T-helper 17 cell (primary cell): Measurements from ENCODE around the gene P4HB. TPM values are rescaled to one million over a fixed set of nuclear protein-coding genes. Genes with fewer than 3 reads are reported as not detected.
A peak's percentile ranks its signal among the peaks of the same experiment; 100 is the strongest.

Experiments
- ATAC-seq: fragments of 150-1000 bp; cut with Tn5 transposase; 2 replicates; pipeline ENCODE4 v1.10.0; 2021; ENCODE audit warnings: mild to moderate bottlenecking, moderate library complexity
- DNase-seq, 3 donors: peaks; one replicate each; pipeline versions ENCODE4 v3.0.0 to v3.0.0-alpha.2; 2020 to 2021
- H3K9me3 ChIP-seq: one replicate; pipeline ENCODE4 v1.7.0; 2013; ENCODE audit warnings: low read length, mild to moderate bottlenecking; ENCODE audit not compliant: control insufficient read depth, poor library complexity, severe bottlenecking
- H3K27ac Mint-ChIP-seq: one replicate; pipeline ENCODE4 v1.8.0; 2022; ENCODE audit warnings: mild to moderate bottlenecking, moderate library complexity, mixed read lengths
- H3K27me3 Mint-ChIP-seq: one replicate; pipeline ENCODE4 v1.8.0; 2022; ENCODE audit warnings: mixed read lengths
- H3K36me3 Mint-ChIP-seq: one replicate; pipeline ENCODE4 v1.8.0; 2022; ENCODE audit warnings: low read depth, mixed read lengths
- H3K4me1 Mint-ChIP-seq: one replicate; pipeline ENCODE4 v1.8.0; 2022; ENCODE audit warnings: mild to moderate bottlenecking, mixed read lengths
- H3K4me3 Mint-ChIP-seq: one replicate; pipeline ENCODE4 v1.8.0; 2022; ENCODE audit warnings: mild to moderate bottlenecking, moderate library complexity, mixed read lengths
- total RNA-seq, 4 donors: library from RNA in 2 of 4; stranded (reverse) in 2 of 4; gene quantifications; one replicate each; pipeline ENCODE4 v1.2.3 and lab custom pipeline; 2022 to 2026

The P4HB gene
- total RNA-seq, 2 donors from 2014 or later, result 281 to 320 TPM

DNA sequence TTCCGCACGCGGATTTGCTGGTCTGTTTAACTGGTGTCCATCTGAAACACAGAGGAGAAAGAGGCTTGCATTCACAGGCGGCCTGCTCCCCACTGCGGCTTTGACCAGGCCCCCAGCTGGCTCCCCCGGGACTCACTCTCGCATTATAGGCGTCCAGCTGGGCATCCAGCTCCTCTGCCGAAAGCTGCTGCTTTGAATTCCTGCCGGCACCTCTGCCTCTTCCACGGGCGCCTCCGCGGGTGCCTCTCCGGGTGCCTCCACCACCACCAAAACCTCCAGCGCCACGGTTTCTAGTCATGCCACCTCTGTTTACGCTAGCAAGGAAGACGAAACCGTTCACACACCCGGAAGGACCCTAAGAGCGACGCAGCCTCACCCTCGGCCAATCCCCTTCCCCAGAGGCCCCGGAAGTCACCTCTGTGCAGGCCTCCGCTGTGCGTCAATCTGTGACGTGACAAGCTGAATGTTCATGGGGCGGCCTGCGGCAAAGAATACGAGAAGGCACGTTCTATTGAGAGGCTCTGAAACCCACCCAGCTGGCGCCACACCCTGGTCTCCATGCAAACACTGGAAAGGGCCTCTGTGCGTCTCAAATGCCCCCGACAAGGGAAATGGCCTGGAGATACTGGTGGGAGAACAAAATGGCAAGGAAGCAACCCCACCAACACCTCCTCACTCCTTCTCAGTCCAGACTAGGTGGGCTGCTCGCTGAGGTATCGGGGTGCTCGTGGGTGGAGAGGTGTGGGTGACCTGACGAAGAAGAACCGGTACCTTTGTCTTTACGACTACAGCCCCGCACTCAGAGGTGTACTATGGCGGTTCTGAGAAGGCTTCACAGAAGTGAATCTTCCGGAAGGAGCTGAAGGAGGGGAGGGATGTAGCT lies 28.0 kb upstream of the P4HB start:
- Mint-ChIP-seq H3K36me3 (peaks cover 12% of the 10 kb centered on the region), H3K4me1 (peaks cover 22% of the 10 kb centered on the region), H3K4me3 (peak overlapping the region; percentile 67), H3K27ac (no peak overlapping the region), H3K27me3 (no peaks in the 10 kb centered on the region)
- H3K9me3 ChIP-seq, result no peaks in the 10 kb centered on the region
- DNase-seq (no peak), ATAC-seq (no peak)

DNA sequence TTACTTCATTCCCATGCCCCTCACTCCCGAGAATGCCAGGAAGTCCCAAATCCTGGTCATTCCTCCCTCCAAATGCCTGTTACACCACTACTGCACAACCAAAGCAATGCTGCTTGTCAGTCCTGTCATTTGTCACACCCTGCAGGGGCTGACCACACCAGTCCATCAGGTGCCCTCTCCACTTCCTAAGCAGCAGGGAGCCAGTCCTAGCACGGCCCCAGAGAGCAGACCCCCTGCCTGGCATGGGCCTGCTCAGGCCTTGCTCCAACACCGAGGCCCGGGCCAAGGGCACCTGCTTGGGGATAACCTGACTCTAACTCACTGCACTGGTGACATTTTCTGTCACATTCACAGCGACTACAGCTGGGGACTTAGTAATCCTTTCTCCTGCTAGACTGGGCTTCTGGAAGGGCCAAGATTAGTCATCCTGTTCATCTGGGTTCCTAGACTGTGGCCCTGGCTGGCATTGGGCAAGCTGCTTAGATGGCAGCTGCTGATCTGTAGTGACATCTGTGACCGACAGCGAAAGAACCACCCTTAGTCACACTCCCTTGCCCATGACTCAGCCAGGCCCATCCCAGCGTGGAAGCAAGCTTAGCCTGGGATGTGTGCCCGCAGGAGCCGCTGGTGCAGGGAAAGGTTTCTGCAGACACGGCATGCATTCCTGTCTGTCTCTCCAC lies 25.7 kb upstream of the P4HB start:
- no peaks in the 10 kb centered on the region for H3K27me3 Mint-ChIP-seq
- H3K4me3 Mint-ChIP-seq, result no peak overlapping the region
- ATAC-seq, result no peak
- peaks cover 10% of the 10 kb centered on the region for H3K36me3 Mint-ChIP-seq
- H3K9me3 ChIP-seq, result no peaks in the 10 kb centered on the region
- DNase-seq, result no peak
- peak overlapping the region; percentile 81 for H3K27ac Mint-ChIP-seq
- peaks cover 18% of the 10 kb centered on the region for H3K4me1 Mint-ChIP-seq

DNA sequence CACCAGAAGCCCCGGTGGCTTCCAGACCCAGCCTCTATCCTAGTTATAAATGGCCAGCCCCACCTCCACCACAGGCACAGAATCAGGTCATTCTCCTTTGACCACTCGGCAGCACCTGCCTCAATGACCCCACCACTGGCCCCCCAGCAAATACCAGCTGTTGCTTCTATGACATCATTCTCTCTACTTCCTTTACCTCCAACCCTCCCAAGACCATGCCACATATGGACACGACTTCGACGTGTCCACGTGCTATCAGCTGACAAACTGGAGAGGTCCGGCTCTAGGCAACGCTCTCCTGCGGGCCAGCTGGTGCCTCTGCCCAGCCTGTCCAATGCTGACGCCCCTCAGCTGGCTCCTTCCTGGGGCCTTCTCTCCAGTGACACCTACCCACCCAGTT lies 25.1 kb upstream of the P4HB start:
- H3K36me3 Mint-ChIP-seq, result peaks cover 10% of the 10 kb centered on the region
- H3K27ac Mint-ChIP-seq, result peak overlapping the region; percentile 81
- DNase-seq (no peak), ATAC-seq (no peak)
- no peaks in the 10 kb centered on the region for H3K9me3 ChIP-seq
- H3K4me1 Mint-ChIP-seq, result peaks cover 14% of the 10 kb centered on the region
- no peaks in the 10 kb centered on the region for H3K27me3 Mint-ChIP-seq
- no peak overlapping the region for H3K4me3 Mint-ChIP-seq

- no peak for DNase-seq
- Mint-ChIP-seq H3K27ac (peak overlapping the region; percentile 81), H3K36me3 (peaks cover 10% of the 10 kb centered on the region), H3K4me3 (no peak overlapping the region), H3K27me3 (no peaks in the 10 kb centered on the region), H3K4me1 (peaks cover 13% of the 10 kb centered on the region)
- H3K9me3 ChIP-seq, result no peaks in the 10 kb centered on the region
- no peak for ATAC-seq
These were observed 24.6 kb upstream of the P4HB start for GRCh38 chr17:81884968-81885367.

DNA sequence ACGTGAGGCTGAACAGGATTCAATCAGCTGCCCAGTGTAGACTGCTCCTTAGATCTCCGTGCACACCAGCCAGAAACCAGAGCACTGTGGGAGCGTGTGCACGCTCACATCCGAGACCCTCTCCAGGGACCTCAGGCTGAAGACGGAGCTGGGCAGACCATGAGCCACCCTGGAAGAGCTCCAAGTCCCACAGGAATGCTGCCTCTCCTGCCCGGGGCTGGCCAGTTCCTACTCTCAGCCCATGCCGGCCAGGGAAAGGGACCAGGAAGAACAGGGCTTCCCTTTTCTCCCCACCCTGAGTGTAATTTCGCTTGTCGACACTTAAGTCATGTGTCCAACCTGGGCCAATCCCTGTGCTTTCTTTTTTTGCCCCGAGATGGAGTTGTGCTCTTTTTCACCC lies 24.2 kb upstream of the P4HB start:
- ATAC-seq (no peak), DNase-seq (no peak)
- H3K27ac Mint-ChIP-seq, result peak overlapping the region; percentile 81
- no peak overlapping the region for H3K4me3 Mint-ChIP-seq
- no peaks in the 10 kb centered on the region for H3K9me3 ChIP-seq
- H3K36me3 Mint-ChIP-seq, result peaks cover 10% of the 10 kb centered on the region
- peaks cover 13% of the 10 kb centered on the region for H3K4me1 Mint-ChIP-seq
- no peaks in the 10 kb centered on the region for H3K27me3 Mint-ChIP-seq

- no peaks in the 10 kb centered on the region for H3K36me3 Mint-ChIP-seq
- DNase-seq (no peak), ATAC-seq (no peak)
- peak overlapping the region; percentile 37 for H3K27ac Mint-ChIP-seq
- peaks cover 4% of the 10 kb centered on the region for H3K4me1 Mint-ChIP-seq
- no peaks in the 10 kb centered on the region for H3K27me3 Mint-ChIP-seq
- H3K9me3 ChIP-seq, result no peaks in the 10 kb centered on the region
- no peak overlapping the region for H3K4me3 Mint-ChIP-seq
These were observed 18.8 kb upstream of the P4HB start for GRCh38 chr17:81879121-81879520.

DNA sequence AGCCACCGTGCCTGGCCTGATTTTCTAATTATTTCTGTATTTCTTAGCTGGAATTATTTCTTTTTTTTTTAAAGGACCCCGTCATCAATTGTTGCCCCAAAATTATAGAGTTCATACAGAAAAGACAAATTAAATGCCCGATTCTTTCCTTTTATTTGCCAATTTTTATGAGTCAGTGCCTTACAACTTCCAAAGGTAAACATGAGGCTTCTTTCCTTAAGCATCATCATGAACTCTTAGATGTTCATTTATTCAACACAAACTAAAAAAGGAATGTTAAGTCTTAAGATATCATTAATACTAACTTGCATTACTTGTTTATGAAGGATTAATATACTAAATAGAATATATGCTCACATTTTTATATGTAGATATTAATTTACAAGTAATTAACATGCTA lies 18.0 kb upstream of the P4HB start:
- H3K36me3 Mint-ChIP-seq, result no peaks in the 10 kb centered on the region
- DNase-seq, result no peak
- ATAC-seq, result no peak
- H3K4me1 Mint-ChIP-seq, result peaks cover 4% of the 10 kb centered on the region
- H3K27me3 Mint-ChIP-seq, result no peaks in the 10 kb centered on the region
- H3K27ac Mint-ChIP-seq, result no peak overlapping the region
- no peaks in the 10 kb centered on the region for H3K9me3 ChIP-seq
- H3K4me3 Mint-ChIP-seq, result no peak overlapping the region

GRCh38 chr17:81877569-81877968 lies 17.2 kb upstream of the P4HB start:
- no peaks in the 10 kb centered on the region for H3K9me3 ChIP-seq
- H3K27me3 Mint-ChIP-seq, result no peaks in the 10 kb centered on the region
- no peaks in the 10 kb centered on the region for H3K36me3 Mint-ChIP-seq
- peaks cover 8% of the 10 kb centered on the region for H3K4me1 Mint-ChIP-seq
- ATAC-seq, result no peak
- no peak for DNase-seq
- H3K27ac Mint-ChIP-seq, result peak overlapping the region; percentile 53
- H3K4me3 Mint-ChIP-seq, result no peak overlapping the region

DNA sequence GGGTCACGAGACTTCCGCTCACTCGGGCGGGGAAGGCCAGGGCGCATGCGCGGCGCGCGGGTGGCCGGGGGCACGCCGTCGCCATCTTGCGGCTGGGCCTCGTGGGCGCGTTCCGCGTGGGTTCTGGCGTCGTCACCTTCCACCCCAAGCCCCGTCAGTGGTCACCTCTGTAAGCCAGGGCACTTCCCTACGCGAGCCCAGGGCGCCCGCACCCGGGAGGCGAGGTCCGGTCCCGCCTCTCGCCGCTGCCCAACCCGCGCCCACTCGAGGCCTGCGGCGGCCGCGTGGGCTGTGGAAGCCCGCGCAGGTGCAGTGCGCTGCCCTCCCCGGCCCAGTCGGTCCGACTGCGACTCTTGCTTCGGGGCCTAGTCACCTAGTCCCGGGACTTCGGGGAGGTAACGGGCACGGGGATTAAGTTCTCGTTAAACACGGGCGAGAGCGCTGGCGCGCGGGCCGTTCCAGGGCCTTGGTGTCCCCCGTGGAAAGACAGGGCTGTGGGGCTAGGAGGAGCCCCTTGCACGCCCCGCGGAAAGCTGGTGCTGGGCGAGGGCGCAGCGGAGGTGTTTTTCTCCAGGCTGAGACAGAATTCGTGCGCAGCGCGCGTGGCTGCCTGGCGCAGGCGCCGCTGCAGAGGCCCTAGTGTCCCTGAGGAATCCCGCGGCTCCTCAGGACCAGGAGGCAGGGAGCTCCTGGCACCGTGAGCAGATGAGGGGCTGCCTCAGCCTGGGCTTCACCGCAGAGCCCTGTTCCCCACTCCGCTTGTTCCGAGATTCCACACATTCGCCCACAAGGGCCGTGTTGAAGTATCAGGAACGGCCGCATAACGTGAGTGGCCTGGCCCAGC lies 11.3 kb upstream of the P4HB start:
- DNase-seq, result peak; percentile 93 to 97 (median 96)
- Mint-ChIP-seq H3K4me3 (peak overlapping the region; percentile 88), H3K27me3 (no peaks in the 10 kb centered on the region), H3K27ac (peak overlapping the region; percentile 96), H3K36me3 (peaks cover 2% of the 10 kb centered on the region), H3K4me1 (peaks cover 25% of the 10 kb centered on the region)
- ATAC-seq, result peak; percentile 43
- H3K9me3 ChIP-seq, result no peaks in the 10 kb centered on the region

GRCh38 chr17:81870981-81871386 lies 10.6 kb upstream of the P4HB start, which contains the start of gene ARHGDIA:
Gene ARHGDIA (minus strand): TSS chr17:81871337. CDS start chr17:81869930, 1,407 bp downstream.
- H3K4me3 Mint-ChIP-seq, result peak within 1 kb of the TSS; percentile 90
- peaks cover 2% of the 10 kb centered on the region for H3K36me3 Mint-ChIP-seq
- H3K9me3 ChIP-seq, result no peaks in the 10 kb centered on the region
- peak within 1 kb of the TSS; percentile 97 for H3K27ac Mint-ChIP-seq
- ATAC-seq (peak; percentile 74), DNase-seq (no peak)
- H3K27me3 Mint-ChIP-seq, result no peaks in the 10 kb centered on the region
- H3K4me1 Mint-ChIP-seq, result peaks cover 25% of the 10 kb centered on the region

DNA sequence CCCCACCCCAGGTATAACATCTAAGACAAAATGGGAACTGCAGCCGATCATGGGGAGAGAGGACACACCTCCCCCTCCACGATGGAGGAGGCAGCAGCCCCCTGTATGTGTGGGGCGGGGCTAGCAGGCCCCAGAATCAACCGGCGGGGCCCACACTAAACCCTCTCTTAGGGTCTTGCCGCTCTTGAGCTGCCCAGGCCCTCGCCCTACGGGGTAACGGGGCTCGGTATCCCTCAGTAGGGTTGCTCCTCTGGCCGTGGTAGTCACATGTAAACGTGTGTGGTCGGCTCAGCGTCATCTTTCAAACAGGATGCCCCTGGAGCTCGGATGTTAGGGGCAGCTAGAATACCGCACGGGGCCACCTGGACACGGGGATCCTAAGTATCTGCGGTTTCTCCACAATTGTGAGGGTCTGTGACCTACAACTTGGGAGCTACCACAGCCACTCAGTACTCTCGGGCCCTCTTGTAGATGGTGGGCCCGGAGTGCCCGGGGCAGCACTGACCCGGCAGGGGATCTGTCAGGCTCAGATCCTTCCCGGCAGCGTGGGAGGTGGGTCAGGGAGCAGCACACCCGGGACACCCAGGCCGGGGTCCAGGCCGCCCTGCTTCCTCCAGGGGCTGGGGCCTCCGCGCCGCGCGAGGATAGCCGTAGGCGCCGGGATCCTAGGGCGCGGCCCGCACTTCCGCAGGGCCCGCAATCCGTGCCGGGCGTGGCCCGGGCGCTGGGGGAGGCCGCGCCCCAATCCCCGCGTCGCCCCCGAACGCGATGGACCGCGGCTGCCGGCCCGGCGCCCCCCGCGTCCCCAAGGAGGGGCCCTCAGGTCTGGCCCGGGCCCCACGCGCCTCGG lies 10.0 kb upstream of the P4HB start:
- DNase-seq (peak in 1 of 3 donors; percentile 21), ATAC-seq (peak; percentile 22)
- no peaks in the 10 kb centered on the region for H3K27me3 Mint-ChIP-seq
- H3K27ac Mint-ChIP-seq, result peak overlapping the region; percentile 97
- H3K4me3 Mint-ChIP-seq, result peak overlapping the region; percentile 90
- H3K36me3 Mint-ChIP-seq, result peaks cover 2% of the 10 kb centered on the region
- H3K9me3 ChIP-seq, result no peaks in the 10 kb centered on the region
- peaks cover 25% of the 10 kb centered on the region for H3K4me1 Mint-ChIP-seq
